HEK293 (cell line): ENCODE results near the gene WASHC4.

Experiments used
- CTCF ChIA-PET: fragments of 350-600 bp; formaldehyde crosslinking; extraction: SDS; loops from one replicate; lab custom pipeline; 2021; ENCODE audit warnings: antibody characterized with exemption; lab: Yijun Ruan, JAX
- POLR2A ChIA-PET: fragments of 300-600 bp; formaldehyde crosslinking; extraction: SDS; loops from one replicate; lab custom pipeline; 2020; ENCODE audit warnings: antibody characterized with exemption, inconsistent platforms; lab: Yijun Ruan, JAX
- H3K27ac ChIP-seq: fragments of 200-500 bp; sonication (Bioruptor generic); 2 replicates; pipeline ENCODE4 v1.5.1; 2014; ENCODE audit warnings: low read depth, low read length, control low read depth, inconsistent platforms; ENCODE audit errors: extremely low read depth
- H3K36me3 ChIP-seq, 2 experiments: fragments of 200-500 bp in 1 of 2; sonication (Bioruptor generic) in 1 of 2; 1 replicate in 1 of 2; 2 replicates in 1 of 2; pipeline ENCODE4 v1.5.1; 2014 to 2017; ENCODE audit warnings: inconsistent platforms in 2 of 2, low read length in 2 of 2; ENCODE audit not compliant: control insufficient read depth in 2 of 2, insufficient read depth in 1 of 2
- H3K4me1 ChIP-seq: fragments of 200-500 bp; sonication (Bioruptor generic); 2 replicates; pipeline ENCODE4 v1.5.1; 2014; ENCODE audit warnings: mild to moderate bottlenecking, low read length, inconsistent platforms; ENCODE audit not compliant: control insufficient read depth, insufficient read depth
- H3K4me3 ChIP-seq: 2 replicates; pipeline ENCODE4 v1.5.1; 2011; ENCODE audit warnings: low read depth, mild to moderate bottlenecking, control low read depth, low read length, moderate library complexity
- H3K9me3 ChIP-seq: fragments of 200-500 bp; sonication (Bioruptor generic); 2 replicates; pipeline ENCODE4 v1.5.1; 2014; ENCODE audit warnings: low read depth, low read length, inconsistent platforms; ENCODE audit not compliant: control insufficient read depth, insufficient read depth
- ATF2 ChIP-seq: fragments of 450-650 bp; formaldehyde crosslinking; IDR thresholded peaks from 2 replicates; pipeline ENCODE4 v1.5.1; 2016; ENCODE audit warnings: missing biosample characterization, missing genetic modification characterization, low read depth
- ELK4 ChIP-seq: IDR thresholded peaks from 2 replicates; pipeline ENCODE4 v1.6.1; 2011; ENCODE audit warnings: mild to moderate bottlenecking, low read depth, low read length, borderline replicate concordance
- GLI4 ChIP-seq: fragments of 450-650 bp; formaldehyde crosslinking; IDR thresholded peaks from 2 replicates; pipeline ENCODE4 v1.5.1; 2016; ENCODE audit warnings: missing biosample characterization, missing genetic modification characterization
- GLIS2 ChIP-seq: fragments of 450-650 bp; formaldehyde crosslinking; IDR thresholded peaks from 2 replicates; pipeline ENCODE4 v1.5.1; 2016; ENCODE audit warnings: missing biosample characterization, missing genetic modification characterization
- KLF16 ChIP-seq: fragments of 450-650 bp; formaldehyde crosslinking; IDR thresholded peaks from 2 replicates; pipeline ENCODE4 v1.5.1; 2017; ENCODE audit warnings: missing biosample characterization, missing genetic modification characterization
- PBX3 ChIP-seq: sonication (generic); formaldehyde crosslinking; IDR thresholded peaks from 2 replicates; pipeline ENCODE4 v1.8.1; 2022; ENCODE audit warnings: mild to moderate bottlenecking, moderate library complexity, missing genetic modification reagents
- TCF7L2 ChIP-seq: IDR thresholded peaks from 2 replicates; pipeline ENCODE4 v1.6.1; 2011; ENCODE audit warnings: low read depth, mild to moderate bottlenecking, inconsistent platforms, low read length, moderate library complexity, borderline replicate concordance
- WT1 ChIP-seq: fragments of 450-650 bp; formaldehyde crosslinking; IDR thresholded peaks from 2 replicates; pipeline ENCODE4 v1.5.1; 2016; ENCODE audit warnings: missing biosample characterization, missing genetic modification characterization
- ZBTB11 ChIP-seq: fragments of 450-650 bp; formaldehyde crosslinking; conservative IDR thresholded peaks from 2 replicates; pipeline ENCODE4 v1.5.1; 2016; ENCODE audit warnings: low read depth, missing biosample characterization, missing genetic modification characterization
- ZBTB44 ChIP-seq: fragments of 450-650 bp; IDR thresholded peaks from 2 replicates; pipeline ENCODE4 v1.5.1; 2018; ENCODE audit warnings: missing biosample characterization, mild to moderate bottlenecking, missing genetic modification characterization
- ZNF155 ChIP-seq: fragments of 450-650 bp; formaldehyde crosslinking; IDR thresholded peaks from 2 replicates; pipeline ENCODE4 v1.5.1; 2016; ENCODE audit warnings: missing biosample characterization, missing genetic modification characterization
- ZNF169 ChIP-seq: fragments of 450-650 bp; formaldehyde crosslinking; IDR thresholded peaks from 2 replicates; pipeline ENCODE4 v1.5.1; 2016; ENCODE audit warnings: missing biosample characterization, missing genetic modification characterization
- ZNF184 ChIP-seq: fragments of 450-650 bp; IDR thresholded peaks from 2 replicates; pipeline ENCODE4 v1.5.1; 2018; ENCODE audit warnings: missing biosample characterization, mild to moderate bottlenecking, missing genetic modification characterization
- ZNF292 ChIP-seq: fragments of 450-650 bp; formaldehyde crosslinking; IDR thresholded peaks from 2 replicates; pipeline ENCODE4 v1.5.1; 2016; ENCODE audit warnings: low read depth, missing biosample characterization, missing genetic modification characterization, borderline replicate concordance
- ZNF362 ChIP-seq: fragments of 450-650 bp; formaldehyde crosslinking; IDR thresholded peaks from 2 replicates; pipeline ENCODE4 v1.5.1; 2016; ENCODE audit warnings: missing biosample characterization, missing genetic modification characterization
- ZNF394 ChIP-seq: fragments of 450-650 bp; formaldehyde crosslinking; IDR thresholded peaks from 2 replicates; pipeline ENCODE4 v1.5.1; 2016; ENCODE audit warnings: missing biosample characterization, missing genetic modification characterization, mild to moderate bottlenecking, moderate library complexity, borderline replicate concordance
- ZNF501 ChIP-seq: fragments of 450-650 bp; formaldehyde crosslinking; IDR thresholded peaks from 2 replicates; pipeline ENCODE4 v1.5.1; 2016; ENCODE audit warnings: missing biosample characterization, missing genetic modification characterization
- ZNF555 ChIP-seq: fragments of 450-650 bp; formaldehyde crosslinking; conservative IDR thresholded peaks from 2 replicates; pipeline ENCODE4 v1.5.1; 2017; ENCODE audit warnings: missing biosample characterization, mild to moderate bottlenecking, missing genetic modification characterization, inconsistent platforms
- ZNF596 ChIP-seq: fragments of 450-650 bp; IDR thresholded peaks from 2 replicates; pipeline ENCODE4 v1.5.0; 2018; ENCODE audit warnings: missing biosample characterization, mild to moderate bottlenecking, missing genetic modification characterization, moderate library complexity
- ZNF600 ChIP-seq: fragments of 450-650 bp; formaldehyde crosslinking; IDR thresholded peaks from 2 replicates; pipeline ENCODE4 v1.5.1; 2016; ENCODE audit warnings: missing biosample characterization, missing genetic modification characterization
- ZNF701 ChIP-seq: fragments of 450-650 bp; formaldehyde crosslinking; IDR thresholded peaks from 2 replicates; pipeline ENCODE4 v1.5.1; 2016; ENCODE audit warnings: missing biosample characterization, missing genetic modification characterization
- ZNF704 ChIP-seq: fragments of 450-650 bp; formaldehyde crosslinking; IDR thresholded peaks from 2 replicates; pipeline ENCODE4 v1.5.1; 2016; ENCODE audit warnings: missing biosample characterization, missing genetic modification characterization
- ZNF76 ChIP-seq: fragments of 450-650 bp; formaldehyde crosslinking; IDR thresholded peaks from 2 replicates; pipeline ENCODE4; 2016; ENCODE audit warnings: low read depth, missing biosample characterization, missing genetic modification characterization, borderline replicate concordance
- ZSCAN16 ChIP-seq: fragments of 450-650 bp; formaldehyde crosslinking; IDR thresholded peaks from 2 replicates; pipeline ENCODE4 v1.5.1; 2016; ENCODE audit warnings: missing biosample characterization, missing genetic modification characterization
- ZSCAN30 ChIP-seq: fragments of 450-650 bp; IDR thresholded peaks from 2 replicates; pipeline ENCODE4 v1.5.1; 2018; ENCODE audit warnings: missing biosample characterization, mild to moderate bottlenecking, missing genetic modification characterization, moderate library complexity

WASHC4 gene

GRCh38 chr12:105192624-105193225 is 85.2 kb downstream of the WASHC4 start:
- ChIA-PET POLR2A (no interaction called here), CTCF (interaction anchor here (0.8 kb wide), 1 partner anchor 186 kb away, joined by 3 read pairs; no protein-coding TSS in a partner anchor)
- Histone ChIP-seq H3K4me3 (no peak overlapping the region), H3K27ac (no peak overlapping the region), H3K4me1 (no peaks in the 10 kb centered on the region)
- TF ChIP-seq WT1 (no peak), ZNF600 (no peak), ZNF704 (tag by site-specific recombination) (no peak), KLF16 (tag by site-specific recombination) (no peak), ZSCAN30 (no peak), ATF2 (tag by site-specific recombination) (no peak), ZBTB44 (tag by site-specific recombination) (no peak), ZNF701 (no peak), ZNF155 (tag by site-specific recombination) (no peak), ZNF184 (tag by site-specific recombination) (no peak), ELK4 (no peak), ZNF394 (tag by site-specific recombination) (no peak), ZNF169 (no peak)
- TF ChIP-seq, all 188 proteins: peak for 0
- Histone ChIP-seq H3K9me3 (no peaks in the 10 kb centered on the region), H3K36me3 (peaks cover 47 to 90% of the 10 kb centered on the region in 2 experiments)

- no peak overlapping the region for H3K4me3 ChIP-seq
- peaks cover 27 to 87% of the 10 kb centered on the region in 2 experiments for H3K36me3 ChIP-seq
- no peak overlapping the region for H3K27ac ChIP-seq
- ChIA-PET POLR2A (no interaction called here), CTCF (no interaction called here)
- H3K4me1 ChIP-seq: no peaks in the 10 kb centered on the region
- H3K9me3 ChIP-seq: no peaks in the 10 kb centered on the region
- TF ChIP-seq ZNF501 (tag by site-specific recombination) (no peak), GLIS2 (no peak), ZNF362 (tag by site-specific recombination) (no peak), GLI4 (no peak), TCF7L2 (no peak), ZNF76 (no peak), ZSCAN16 (tag by site-specific recombination) (no peak), PBX3 (no peak), ZNF555 (no peak), ZNF596 (tag by site-specific recombination) (no peak), ZNF155 (tag by site-specific recombination) (no peak), ZNF292 (tag by site-specific recombination) (no peak), ZBTB11 (no peak)
Measured at GRCh38 chr12:105194947-105195346, 87.4 kb downstream of the WASHC4 start.
